Stimulated activated naive B cell treated with anti-CD40 and anti-IgM and Interleukin-4, amounts not matched to agents 10 μg/mL and 1 μg/mL and 100 μg/mL, for 72 hours (primary cell): ENCODE results near the gene PLD2.
"Not testable (repeated sequence)": the region's sequence is repeated elsewhere in the genome, so short reads cannot be mapped to it uniquely, and the experiment has no call there.

Experiments used
- ATAC-seq, 2 donors: fragments of 150-1000 bp; cut with Tn5 transposase; replicated peaks; 2 replicates each; pipeline ENCODE4 v1.10.0; 2021; ENCODE audit warnings: moderate library complexity in 1 of 2
- DNase-seq: peaks from one replicate; pipeline ENCODE4 v3.0.0; 2021
- H3K27ac Mint-ChIP-seq: one replicate; pipeline ENCODE4 v1.8.0; 2022; ENCODE audit warnings: mild to moderate bottlenecking, mixed read lengths
- H3K27me3 Mint-ChIP-seq, 2 donors: one replicate each; pipeline ENCODE4 v1.8.0; 2022; ENCODE audit warnings: mixed read lengths in 2 of 2
- H3K36me3 Mint-ChIP-seq, 2 donors: one replicate each; pipeline ENCODE4 v1.8.0; 2022; ENCODE audit warnings: mixed read lengths in 2 of 2, mild to moderate bottlenecking in 1 of 2
- H3K4me1 Mint-ChIP-seq, 2 donors: one replicate each; pipeline ENCODE4 v1.8.0; 2022; ENCODE audit warnings: mixed read lengths in 2 of 2, mild to moderate bottlenecking in 1 of 2
- H3K4me3 Mint-ChIP-seq, 2 donors: one replicate each; pipeline ENCODE4 v1.8.0; 2022; ENCODE audit warnings: mild to moderate bottlenecking in 2 of 2, mixed read lengths in 2 of 2, moderate library complexity in 1 of 2
- H3K9me3 Mint-ChIP-seq, 2 donors: one replicate each; pipeline ENCODE4 v1.8.0; 2022; ENCODE audit warnings: mixed read lengths in 2 of 2, mild to moderate bottlenecking in 1 of 2

PLD2 gene

DNA sequence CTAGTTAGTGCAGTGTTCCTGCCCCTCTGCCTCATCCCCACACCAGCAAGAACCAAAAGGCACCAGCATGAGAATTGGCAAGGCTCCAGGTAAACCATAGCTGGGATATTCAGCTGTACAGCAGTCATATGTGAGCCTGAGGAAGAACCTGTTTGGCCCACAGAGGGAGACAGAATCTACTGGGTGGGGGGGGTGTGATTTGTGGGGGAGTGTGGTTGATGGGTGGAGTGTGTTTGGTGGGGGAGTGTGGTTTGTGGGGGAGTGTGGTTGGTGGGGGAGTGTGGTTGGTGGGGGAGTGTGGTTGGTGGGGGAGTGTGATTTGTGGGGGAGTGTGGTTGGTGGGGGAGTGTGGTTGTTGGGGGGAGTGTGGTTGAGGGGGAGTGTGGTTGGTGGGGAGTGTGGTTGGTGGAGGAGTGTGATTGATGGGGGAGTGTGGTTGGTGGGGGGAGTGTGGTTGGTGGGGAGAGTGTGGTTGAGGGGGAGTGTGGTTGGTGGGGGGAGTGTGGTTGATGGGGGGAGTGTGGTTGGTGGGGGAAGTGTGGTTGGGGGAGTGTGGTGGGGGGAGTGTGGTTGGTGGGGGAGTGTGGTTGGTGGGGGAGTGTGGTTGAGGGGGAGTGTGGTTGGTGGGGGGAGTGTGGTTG is 45.7 kb downstream of the PLD2 start:
- Mint-ChIP-seq H3K27me3 (no peaks in the 10 kb centered on the region), H3K36me3 (peaks cover 18 to 39% of the 10 kb centered on the region in 2 donors)
- DNase-seq, result no peak

DNA sequence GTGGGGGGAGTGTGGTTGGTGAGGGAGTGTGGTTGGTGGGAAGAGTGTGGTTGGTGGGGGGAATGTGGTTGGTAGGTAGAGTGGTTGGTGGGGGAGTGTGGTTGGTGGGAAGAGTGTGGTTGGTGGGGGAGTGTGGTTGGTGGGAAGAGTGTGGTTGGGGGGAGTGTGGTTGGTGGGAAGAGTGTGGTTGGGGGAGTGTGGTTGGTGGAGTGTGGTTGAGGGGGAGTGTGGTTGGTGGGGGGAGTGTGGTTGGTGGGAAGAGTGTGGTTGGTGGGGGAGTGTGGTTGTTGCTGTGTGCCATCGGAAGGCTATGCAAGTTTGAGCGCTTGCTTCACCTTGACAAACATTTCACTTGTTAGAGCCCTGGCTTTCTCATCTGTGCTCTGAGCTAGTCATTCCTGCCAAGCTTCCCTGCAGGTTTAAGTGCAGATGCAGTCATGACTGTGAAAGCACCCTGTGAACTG is 46.3 kb downstream of the PLD2 start:
- Mint-ChIP-seq H3K9me3 (peaks cover 0 to 2% of the 10 kb centered on the region in 2 donors), H3K36me3 (peaks cover 18 to 40% of the 10 kb centered on the region in 2 donors), H3K4me1 (peaks cover 28 to 43% of the 10 kb centered on the region in 2 donors), H3K27ac (no peak overlapping the region), H3K4me3 (no peak overlapping the region), H3K27me3 (no peaks in the 10 kb centered on the region)
- DNase-seq (no peak), ATAC-seq (no peak)

More for the DNA sequence above, 45.7 kb downstream of the PLD2 start:
- no peak overlapping the region for H3K4me3 Mint-ChIP-seq
- peaks cover 0 to 2% of the 10 kb centered on the region in 2 donors for H3K9me3 Mint-ChIP-seq
- H3K27ac Mint-ChIP-seq, result no peak overlapping the region
- ATAC-seq, result no peak
- peaks cover 30 to 40% of the 10 kb centered on the region in 2 donors for H3K4me1 Mint-ChIP-seq

DNA sequence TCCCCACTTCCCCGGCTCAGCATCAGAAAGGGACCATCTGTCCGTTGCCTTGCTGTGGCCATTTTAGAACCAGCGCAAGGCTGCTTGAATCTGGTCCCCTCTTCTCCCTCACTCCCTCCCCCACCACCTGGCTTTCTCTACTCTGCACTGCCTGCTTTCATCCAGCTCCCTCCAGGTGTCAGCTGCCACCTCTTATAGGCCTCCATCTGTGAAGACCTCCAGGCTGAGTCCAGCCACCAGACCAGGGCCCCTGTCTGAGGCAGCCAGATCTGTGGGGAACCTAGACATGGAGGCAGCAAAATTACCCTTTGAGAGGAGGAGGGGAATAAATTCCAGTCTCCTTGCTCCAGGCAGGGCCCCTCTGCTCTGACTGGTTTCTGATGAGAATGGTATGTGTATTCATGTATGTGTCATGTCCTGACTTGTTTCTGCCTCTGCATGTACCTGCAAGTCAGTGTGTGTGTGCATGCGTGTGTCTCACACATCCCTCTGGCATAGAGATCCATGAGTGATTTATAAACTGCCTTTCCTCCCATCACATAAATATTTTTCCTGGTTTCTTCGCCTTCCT is 47.2 kb downstream of the PLD2 start:
- peaks cover 0 to 2% of the 10 kb centered on the region in 2 donors for H3K9me3 Mint-ChIP-seq
- no peaks in the 10 kb centered on the region for H3K27me3 Mint-ChIP-seq
- no peak for DNase-seq
- H3K36me3 Mint-ChIP-seq, result peaks cover 18 to 40% of the 10 kb centered on the region in 2 donors
- peaks cover 28 to 48% of the 10 kb centered on the region in 2 donors for H3K4me1 Mint-ChIP-seq
- no peak overlapping the region for H3K4me3 Mint-ChIP-seq
- H3K27ac Mint-ChIP-seq, result no peak overlapping the region
- no peak for ATAC-seq

DNA sequence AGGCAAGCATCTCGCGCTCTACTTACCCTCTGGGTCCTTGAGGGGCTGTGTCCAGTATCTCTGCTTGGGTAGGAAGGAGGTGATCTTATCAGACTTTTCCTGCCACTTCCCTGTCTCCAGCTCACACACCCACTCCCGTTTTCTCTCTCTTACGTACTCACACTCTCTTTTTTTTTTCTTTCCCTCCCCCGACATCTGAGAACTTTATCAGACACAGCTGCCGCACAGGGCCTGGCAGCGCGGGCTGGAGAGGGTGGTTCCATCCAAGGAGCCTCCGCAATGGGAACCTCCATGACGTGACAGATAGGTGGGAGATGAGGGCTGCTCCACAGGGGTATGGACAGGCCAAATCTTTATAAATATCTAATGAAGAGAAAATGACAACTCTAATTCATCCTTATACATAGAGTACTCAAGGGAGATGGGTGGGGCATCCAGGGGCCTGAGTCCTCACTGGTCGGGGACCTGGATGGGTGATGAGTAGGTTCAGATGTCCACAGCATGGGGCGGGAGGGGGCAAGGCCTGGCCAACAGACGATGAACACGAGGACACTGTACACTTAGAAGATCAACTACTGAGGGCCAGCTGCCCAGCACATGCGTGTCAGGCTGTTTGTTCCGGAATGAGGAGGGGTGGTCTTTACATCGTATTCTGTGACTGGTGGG is 49.5 kb downstream of the PLD2 start:
- Mint-ChIP-seq H3K9me3 (peaks cover 0 to 2% of the 10 kb centered on the region in 2 donors), H3K36me3 (peaks cover 23 to 44% of the 10 kb centered on the region in 2 donors), H3K27ac (no peak overlapping the region), H3K27me3 (no peaks in the 10 kb centered on the region), H3K4me3 (no peak overlapping the region), H3K4me1 (peaks cover 20 to 27% of the 10 kb centered on the region in 2 donors)
- DNase-seq (no peak), ATAC-seq (no peak)

DNA sequence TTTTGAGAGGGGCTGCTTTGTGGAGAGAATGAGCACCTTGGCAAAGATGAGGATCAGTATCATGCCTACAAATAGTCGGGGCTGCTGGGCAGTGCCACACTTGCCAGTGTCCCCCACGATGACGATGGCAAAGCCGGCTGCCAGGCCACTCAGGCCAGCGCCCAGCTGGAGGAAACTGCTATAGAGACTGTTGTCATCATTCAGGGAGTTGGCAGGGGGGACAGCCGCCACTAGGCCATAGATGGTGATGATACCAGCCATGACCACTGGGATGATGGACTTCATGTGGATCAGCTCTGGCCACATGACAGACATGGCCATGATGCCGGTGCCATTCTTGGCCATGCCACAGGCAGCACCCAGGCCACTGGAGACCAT is 50.0 kb downstream of the PLD2 start:
- Mint-ChIP-seq H3K27ac (peak overlapping the region; percentile 85), H3K9me3 (peaks cover 0 to 2% of the 10 kb centered on the region in 2 donors), H3K4me1 (peaks cover 18 to 27% of the 10 kb centered on the region in 2 donors), H3K36me3 (peaks cover 21 to 43% of the 10 kb centered on the region in 2 donors), H3K27me3 (no peaks in the 10 kb centered on the region), H3K4me3 (no peak overlapping the region)
- no peak for DNase-seq
- no peak for ATAC-seq

DNA sequence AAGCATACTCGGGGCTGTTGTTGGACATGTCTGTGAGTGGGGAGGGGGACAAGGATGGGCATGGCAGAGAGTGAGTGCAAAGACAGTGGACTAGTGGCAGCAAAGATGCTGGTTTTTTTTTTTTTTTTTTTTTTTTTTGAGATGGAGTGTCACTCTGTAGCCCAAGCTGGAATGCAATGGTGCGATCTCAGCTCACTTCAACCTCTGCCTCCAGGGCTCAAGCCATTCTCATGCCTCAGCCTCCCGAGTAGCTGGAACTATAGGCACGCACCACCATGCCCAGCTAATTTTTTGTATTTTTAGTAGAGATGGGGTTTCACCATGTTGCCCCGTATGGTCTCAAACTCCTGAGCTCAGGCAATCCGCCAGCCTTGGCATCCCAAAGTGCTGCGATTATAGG is 50.4 kb downstream of the PLD2 start:
- peak overlapping the region; percentile 85 for H3K27ac Mint-ChIP-seq
- peaks cover 16 to 25% of the 10 kb centered on the region in 2 donors for H3K4me1 Mint-ChIP-seq
- H3K4me3 Mint-ChIP-seq, H3K9me3 Mint-ChIP-seq, ATAC-seq, H3K27me3 Mint-ChIP-seq, DNase-seq: not testable (repeated sequence)
- peaks cover 18 to 41% of the 10 kb centered on the region in 2 donors for H3K36me3 Mint-ChIP-seq

DNA sequence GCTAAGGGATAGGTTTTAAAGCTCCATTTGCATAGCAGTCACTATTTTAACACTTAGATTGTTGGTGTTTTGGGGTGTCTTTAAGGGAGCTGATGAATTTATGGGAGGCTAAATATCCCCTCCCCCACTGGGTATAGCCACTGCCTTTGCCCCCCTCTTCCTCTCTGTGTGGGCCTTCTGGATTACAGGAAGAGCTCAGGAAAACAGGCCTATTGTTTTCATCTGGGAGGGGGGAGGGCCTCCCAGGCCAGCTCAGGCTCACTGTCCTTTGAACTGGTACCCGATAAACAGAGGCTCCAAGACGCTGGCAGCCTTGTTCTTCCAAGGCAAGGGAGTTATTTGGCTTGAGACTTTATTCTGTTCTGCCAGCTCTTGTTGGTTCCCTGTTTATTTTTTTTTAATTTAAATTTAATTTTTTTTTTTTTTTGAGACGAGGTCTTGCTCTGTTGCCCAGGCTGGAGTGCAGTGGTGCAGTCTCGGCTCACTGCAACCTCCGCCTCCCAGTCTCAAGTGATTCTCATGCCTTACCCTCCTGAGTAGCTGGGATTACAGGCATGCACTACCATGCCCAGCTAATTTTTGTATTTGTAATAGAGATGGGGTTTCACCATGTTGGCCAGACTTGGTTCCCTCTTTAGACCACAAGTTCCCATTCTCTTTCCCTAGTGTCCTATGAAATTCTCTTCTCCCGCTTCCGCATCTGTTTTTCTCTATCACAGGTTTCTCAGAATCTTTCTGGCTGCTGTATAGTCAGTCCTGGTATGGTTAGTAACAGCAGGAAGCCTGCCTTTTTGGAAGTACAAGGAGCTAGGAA is 51.3 kb downstream of the PLD2 start:
- Mint-ChIP-seq H3K27me3 (no peaks in the 10 kb centered on the region), H3K9me3 (no peaks in the 10 kb centered on the region), H3K36me3 (peaks cover 18 to 39% of the 10 kb centered on the region in 2 donors), H3K4me3 (no peak overlapping the region), H3K4me1 (peaks cover 17 to 23% of the 10 kb centered on the region in 2 donors), H3K27ac (no peak overlapping the region)
- DNase-seq (no peak), ATAC-seq (no peak)

DNA sequence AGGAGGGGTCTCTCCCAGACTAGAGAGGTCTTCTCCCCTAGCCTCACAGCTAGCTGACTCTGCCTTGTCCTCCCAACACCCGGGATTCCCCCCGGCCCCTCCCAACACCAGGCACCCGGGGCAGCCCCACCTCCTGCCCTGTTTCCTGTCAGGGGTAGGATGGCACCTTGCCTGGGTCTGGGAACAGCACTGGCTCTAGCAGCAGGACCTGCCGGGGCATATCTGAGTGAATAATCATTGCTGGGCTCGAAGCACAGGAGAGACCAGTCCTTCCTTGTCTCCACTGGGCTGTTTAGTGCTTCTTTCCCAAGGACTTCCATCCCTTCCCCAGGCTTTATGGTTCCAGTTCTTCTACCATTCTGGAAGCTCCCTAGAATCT is 51.9 kb downstream of the PLD2 start:
- DNase-seq, result no peak
- Mint-ChIP-seq H3K27ac (no peak overlapping the region), H3K27me3 (no peaks in the 10 kb centered on the region), H3K4me1 (peaks cover 17 to 23% of the 10 kb centered on the region in 2 donors), H3K4me3 (no peak overlapping the region), H3K9me3 (no peaks in the 10 kb centered on the region), H3K36me3 (peaks cover 18 to 36% of the 10 kb centered on the region in 2 donors)
- no peak for ATAC-seq

DNA sequence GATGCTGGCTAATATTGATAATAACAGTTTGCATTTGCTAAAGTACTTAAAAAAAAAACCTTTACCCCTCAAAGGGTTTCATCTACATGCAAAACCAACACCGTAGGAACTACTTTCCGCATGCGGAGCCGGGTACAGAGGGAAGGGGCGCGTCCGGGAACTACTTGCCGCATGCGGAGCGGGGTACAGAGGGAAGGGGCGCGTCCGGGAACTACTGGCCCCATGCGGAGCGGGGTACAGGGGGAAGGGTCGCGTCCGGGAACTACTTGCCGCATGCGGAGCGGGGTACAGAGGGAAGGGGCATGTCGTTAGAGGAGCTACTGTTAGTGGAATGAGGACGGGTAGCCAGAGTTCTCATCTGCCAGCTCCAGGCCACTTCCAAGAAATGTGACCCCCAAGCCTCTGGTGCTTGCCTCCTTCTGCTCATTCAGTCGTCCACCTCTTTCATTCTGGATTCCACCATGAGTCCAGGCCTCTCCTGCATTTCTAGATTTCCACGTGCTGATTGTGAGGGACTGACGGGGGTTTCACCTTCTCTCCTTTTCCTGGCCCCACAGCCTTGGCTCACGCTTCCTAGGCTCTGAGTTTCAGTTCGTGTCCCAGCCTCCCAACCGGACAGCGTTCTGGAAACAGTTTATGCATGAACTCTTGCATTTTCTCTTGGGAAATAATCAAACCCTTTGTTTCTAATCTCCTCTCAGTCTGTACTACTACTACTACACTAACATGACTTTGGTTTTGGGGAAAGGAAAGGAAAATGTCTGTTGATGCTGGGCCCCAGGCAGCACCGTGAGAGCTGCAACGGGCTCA is 53.1 kb downstream of the PLD2 start:
- H3K27me3 Mint-ChIP-seq, result no peaks in the 10 kb centered on the region
- no peak for DNase-seq
- H3K27ac Mint-ChIP-seq, result peak overlapping the region; percentile 31
- H3K9me3 Mint-ChIP-seq, result no peaks in the 10 kb centered on the region
- H3K4me1 Mint-ChIP-seq, result peaks cover 16% of the 10 kb centered on the region in 2 donors
- H3K4me3 Mint-ChIP-seq, result no peak overlapping the region
- peaks cover 11 to 28% of the 10 kb centered on the region in 2 donors for H3K36me3 Mint-ChIP-seq
- no peak for ATAC-seq

DNA sequence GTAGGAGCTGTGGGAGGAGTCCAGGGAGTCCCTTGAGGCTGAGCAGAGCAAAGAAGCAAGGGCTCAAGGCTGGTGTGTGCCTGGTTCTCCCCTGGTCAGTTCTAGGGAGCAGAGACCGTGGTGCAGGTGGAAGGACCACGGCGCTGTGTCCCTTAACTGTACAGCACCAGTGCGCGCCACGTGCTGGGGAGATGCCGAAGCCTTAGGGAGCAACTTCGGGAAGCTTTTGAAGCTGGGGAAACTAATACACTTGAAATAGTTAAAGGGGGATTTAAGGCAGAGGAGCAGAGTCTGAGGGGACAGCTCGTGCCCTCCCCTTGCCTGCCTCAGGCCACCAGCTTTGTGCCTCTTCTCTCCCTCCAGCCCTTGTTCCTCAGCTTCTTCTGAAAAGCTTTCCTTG is 53.7 kb downstream of the PLD2 start:
- ATAC-seq (no peak), DNase-seq (no peak)
- Mint-ChIP-seq H3K4me3 (no peak overlapping the region), H3K9me3 (no peaks in the 10 kb centered on the region), H3K27ac (no peak overlapping the region), H3K4me1 (peaks cover 16% of the 10 kb centered on the region in 2 donors), H3K27me3 (no peaks in the 10 kb centered on the region), H3K36me3 (peaks cover 11 to 28% of the 10 kb centered on the region in 2 donors)

DNA sequence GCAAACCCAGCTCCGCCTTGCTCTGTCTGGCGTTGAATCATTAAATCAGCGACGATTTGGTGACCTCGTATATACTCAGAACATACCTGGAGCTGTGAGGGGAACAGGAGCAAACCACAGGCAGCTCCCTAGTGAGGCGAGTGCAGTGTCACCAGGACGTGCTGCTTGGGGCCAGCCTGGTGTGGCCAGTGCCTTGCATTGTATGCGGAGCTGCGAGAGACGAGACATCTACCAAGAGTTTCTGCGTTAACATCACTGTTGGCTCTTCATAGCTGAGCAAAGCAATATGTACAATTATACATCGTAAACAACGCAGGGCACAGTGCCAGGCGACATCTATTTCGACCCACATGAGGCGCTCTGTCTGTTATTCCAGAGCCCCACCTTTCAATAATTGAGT is 54.1 kb downstream of the PLD2 start:
- DNase-seq, result no peak
- H3K9me3 Mint-ChIP-seq, result no peaks in the 10 kb centered on the region
- H3K27me3 Mint-ChIP-seq, result no peaks in the 10 kb centered on the region
- H3K4me3 Mint-ChIP-seq, result no peak overlapping the region
- peaks cover 11 to 27% of the 10 kb centered on the region in 2 donors for H3K36me3 Mint-ChIP-seq
- no peak for ATAC-seq
- H3K4me1 Mint-ChIP-seq, result peaks cover 16% of the 10 kb centered on the region in 2 donors
- H3K27ac Mint-ChIP-seq, result no peak overlapping the region

DNA sequence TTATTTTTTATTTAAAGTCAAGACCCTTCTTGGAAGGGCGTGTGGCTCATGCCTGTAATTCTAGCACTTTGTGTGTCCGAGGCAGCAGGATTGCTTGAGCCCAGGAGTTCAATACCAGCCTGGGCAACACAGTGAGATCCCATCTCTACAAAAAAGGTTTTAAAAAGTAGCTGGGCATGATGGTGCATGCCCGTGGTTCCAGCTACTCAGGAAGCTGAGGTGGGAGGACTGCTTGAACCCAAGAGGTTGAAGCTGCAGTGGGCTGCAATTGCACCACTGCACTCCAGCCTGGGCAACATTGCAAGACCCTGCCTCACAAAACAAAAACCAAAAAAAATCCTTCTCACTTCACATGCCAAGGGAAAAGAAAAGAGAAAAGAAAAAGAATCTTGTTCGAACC is 55.8 kb downstream of the PLD2 start:
- H3K27me3 Mint-ChIP-seq, result no peaks in the 10 kb centered on the region
- ATAC-seq (no peak), DNase-seq (no peak)
- H3K36me3 Mint-ChIP-seq, result peaks cover 5 to 12% of the 10 kb centered on the region in 2 donors
- peaks cover 8 to 13% of the 10 kb centered on the region in 2 donors for H3K4me1 Mint-ChIP-seq
- H3K9me3 Mint-ChIP-seq, result no peaks in the 10 kb centered on the region
- H3K4me3 Mint-ChIP-seq, result no peak overlapping the region
- H3K27ac Mint-ChIP-seq, result no peak overlapping the region

DNA sequence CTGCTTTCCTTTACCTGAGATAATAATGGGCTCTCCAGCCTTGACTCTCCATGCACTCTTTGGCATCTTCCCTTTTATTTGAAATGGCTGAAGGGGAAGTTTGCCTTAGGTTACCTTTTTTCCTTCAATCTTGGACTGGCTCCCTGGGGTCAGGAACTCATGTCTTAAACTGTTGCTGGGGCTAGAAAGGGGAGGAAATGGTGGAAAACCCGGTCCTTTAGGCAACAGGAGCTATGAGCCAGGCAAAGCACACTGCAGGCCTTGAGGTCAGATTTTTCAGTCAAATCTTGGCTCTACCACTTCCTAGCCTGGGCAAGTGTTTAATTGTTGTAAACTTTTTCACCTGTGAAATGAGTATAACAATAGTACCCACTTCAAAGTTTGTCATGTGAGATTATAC is 56.4 kb downstream of the PLD2 start:
- Mint-ChIP-seq H3K36me3 (peaks cover 5 to 9% of the 10 kb centered on the region in 2 donors), H3K4me3 (no peak overlapping the region), H3K4me1 (peaks cover 5 to 10% of the 10 kb centered on the region in 2 donors), H3K27me3 (no peaks in the 10 kb centered on the region), H3K9me3 (no peaks in the 10 kb centered on the region), H3K27ac (no peak overlapping the region)
- DNase-seq (no peak), ATAC-seq (no peak)
